Left lung (tissue), 10 donors: ENCODE data around the gene TBC1D9. TPM values are rescaled to one million over a fixed set of nuclear protein-coding genes. Genes with fewer than 3 reads are reported as not detected.

ENCODE experiments used
- ATAC-seq: fragments of 200-7000 bp; cut with Tn5 transposase; one replicate; pipeline ENCODE4 v1.9.1; 2020; ENCODE audit warnings: moderate library complexity
- DNase-seq, 4 donors: peaks; one replicate each; pipeline ENCODE4 v3.0.0-alpha.2; 2013 to 2020
- H3K27ac ChIP-seq, 2 donors: fragments of 200-600 bp; sonication (generic) in 1 of 2; one replicate each; pipeline versions ENCODE4 v1.5.0 to v1.8.0; 2020 to 2021
- H3K27me3 ChIP-seq, 2 donors: fragments of 200-600 bp; sonication (generic) in 1 of 2; one replicate each; pipeline versions ENCODE4 v1.5.0 to v1.8.0; 2020 to 2021
- H3K36me3 ChIP-seq, 2 donors: fragments of 200-600 bp; sonication (generic) in 1 of 2; one replicate each; pipeline versions ENCODE4 v1.5.0 to v1.8.0; 2020 to 2021
- H3K4me1 ChIP-seq, 2 donors: fragments of 200-600 bp; one replicate each; pipeline ENCODE4 v1.8.0; 2021
- H3K4me3 ChIP-seq, 2 donors: fragments of 200-600 bp; sonication (generic) in 1 of 2; one replicate each; pipeline versions ENCODE4 v1.5.0 to v1.8.0; 2020 to 2021; ENCODE audit warnings: mild to moderate bottlenecking in 1 of 2
- H3K9me3 ChIP-seq, 2 donors: fragments of 200-600 bp; sonication (generic) in 1 of 2; one replicate each; pipeline versions ENCODE4 v1.5.0 to v1.8.0; 2020 to 2021
- intact Hi-C, 2 donors: fragments of 100-400 bp; cut with DNase I; formaldehyde crosslinking; loops; one replicate each; pipeline versions ENCODE4 v1.11.2 to v1.14.2; 2022
- polyA plus RNA-seq, 6 donors: library from polyadenylated mRNA; unstranded; fragments of 120-200 nt; gene quantifications; one replicate each; pipeline ENCODE4 v1.2.1, GENCODE V29; 2013; ENCODE audit not compliant: insufficient read length in 6 of 6
- total RNA-seq, 2 donors: library from RNA; stranded (reverse); fragmentation: NEBNext Ultra II Directional; extraction: Animal tissue kit (Norgen Biotek cat#: 25700); gene quantifications; one replicate each; pipeline ENCODE4 v1.2.1, GENCODE V29; 2021
- TF ChIP-seq, protein P1 (sequence below), 2 donors: fragments of 200-600 bp; sonication (generic) in 1 of 2; IDR thresholded peaks; one replicate each; pipeline versions ENCODE4 v1.5.0 to v1.8.0; 2021; ENCODE audit warnings: antibody characterized with exemption in 2 of 2
- donor health status: DM: no; HTN: yes; CAD: no.
- donor health status: DM: no; HTN: no; CAD: no.

TBC1D9 gene
- total and polyA plus RNA-seq, 8 donors: 27.7 to 35.7 (median 32.3) TPM

DNA sequence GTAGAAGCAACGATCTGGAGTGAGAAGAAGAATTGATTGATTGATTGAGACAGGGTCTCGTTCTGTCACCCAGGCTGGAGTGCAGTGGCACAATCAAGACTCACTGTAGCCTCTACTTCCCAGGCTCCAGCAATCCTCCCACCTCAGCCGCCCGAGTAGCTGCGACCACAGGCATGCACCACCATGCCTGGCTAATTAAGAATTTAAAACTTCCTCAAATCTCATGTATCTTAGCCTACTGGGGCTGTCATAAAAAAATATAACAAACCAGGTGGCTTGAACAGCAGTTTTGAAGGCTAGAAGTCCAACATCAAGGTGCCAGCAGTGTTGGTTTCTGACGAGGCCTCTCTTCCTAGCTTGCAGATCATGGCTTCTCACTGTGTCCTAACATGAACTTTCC is 18.3 kb upstream of the TBC1D9 start:
- H3K27ac ChIP-seq: no peak overlapping the region
- DNase-seq (no peak), ATAC-seq (no peak)
- H3K4me3 ChIP-seq: no peak overlapping the region
- H3K36me3 ChIP-seq: no peaks in the 10 kb centered on the region
- TF ChIP-seq, protein P1, sequence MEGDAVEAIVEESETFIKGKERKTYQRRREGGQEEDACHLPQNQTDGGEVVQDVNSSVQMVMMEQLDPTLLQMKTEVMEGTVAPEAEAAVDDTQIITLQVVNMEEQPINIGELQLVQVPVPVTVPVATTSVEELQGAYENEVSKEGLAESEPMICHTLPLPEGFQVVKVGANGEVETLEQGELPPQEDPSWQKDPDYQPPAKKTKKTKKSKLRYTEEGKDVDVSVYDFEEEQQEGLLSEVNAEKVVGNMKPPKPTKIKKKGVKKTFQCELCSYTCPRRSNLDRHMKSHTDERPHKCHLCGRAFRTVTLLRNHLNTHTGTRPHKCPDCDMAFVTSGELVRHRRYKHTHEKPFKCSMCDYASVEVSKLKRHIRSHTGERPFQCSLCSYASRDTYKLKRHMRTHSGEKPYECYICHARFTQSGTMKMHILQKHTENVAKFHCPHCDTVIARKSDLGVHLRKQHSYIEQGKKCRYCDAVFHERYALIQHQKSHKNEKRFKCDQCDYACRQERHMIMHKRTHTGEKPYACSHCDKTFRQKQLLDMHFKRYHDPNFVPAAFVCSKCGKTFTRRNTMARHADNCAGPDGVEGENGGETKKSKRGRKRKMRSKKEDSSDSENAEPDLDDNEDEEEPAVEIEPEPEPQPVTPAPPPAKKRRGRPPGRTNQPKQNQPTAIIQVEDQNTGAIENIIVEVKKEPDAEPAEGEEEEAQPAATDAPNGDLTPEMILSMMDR (IDR thresholded peaks at IDR 0.05): no peak
- H3K4me1 ChIP-seq: no peaks in the 10 kb centered on the region
- no peaks in the 10 kb centered on the region for H3K27me3 ChIP-seq
- intact Hi-C loops: no loop called here
- peaks cover 0 to 3% of the 10 kb centered on the region in 2 donors for H3K9me3 ChIP-seq

- TF ChIP-seq, protein P1 (IDR thresholded peaks at IDR 0.05): no peak
- intact Hi-C loops: no loop called here
- ATAC-seq (no peak), DNase-seq (no peak)
- H3K9me3 ChIP-seq: peaks cover 0 to 3% of the 10 kb centered on the region in 2 donors
- no peaks in the 10 kb centered on the region for H3K36me3 ChIP-seq
- no peak overlapping the region for H3K4me3 ChIP-seq
- H3K27me3 ChIP-seq: no peaks in the 10 kb centered on the region
- no peak overlapping the region for H3K27ac ChIP-seq
- H3K4me1 ChIP-seq: no peaks in the 10 kb centered on the region
Measured at GRCh38 chr4:140769209-140769608, 13.0 kb upstream of the TBC1D9 start.

- Histone ChIP-seq H3K27me3 (no peaks in the 10 kb centered on the region), H3K27ac (no peak overlapping the region), H3K4me1 (no peaks in the 10 kb centered on the region), H3K36me3 (no peaks in the 10 kb centered on the region), H3K4me3 (no peak overlapping the region), H3K9me3 (no peaks in the 10 kb centered on the region)
- ATAC-seq (peak; percentile 82), DNase-seq (no peak)
- TF ChIP-seq, protein P1 (IDR thresholded peaks at IDR 0.05): no peak
- intact Hi-C loops: no loop called here
Measured at GRCh38 chr4:140764785-140765392, 8.7 kb upstream of the TBC1D9 start.

- Histone ChIP-seq H3K36me3 (no peaks in the 10 kb centered on the region), H3K9me3 (no peaks in the 10 kb centered on the region), H3K27me3 (peaks cover 0 to 6% of the 10 kb centered on the region in 2 donors), H3K4me3 (no peak overlapping the region), H3K27ac (no peak overlapping the region), H3K4me1 (peaks cover 0 to 6% of the 10 kb centered on the region in 2 donors)
- no peak for DNase-seq
- ATAC-seq: no peak
- intact Hi-C loops: no loop called here
- TF ChIP-seq, protein P1 (IDR thresholded peaks at IDR 0.05): no peak
Measured at GRCh38 chr4:140762202-140762601, 6.0 kb upstream of the TBC1D9 start.

GRCh38 chr4:140757232-140757630 is 1.0 kb upstream of the TBC1D9 start:
- no peaks in the 10 kb centered on the region for H3K36me3 ChIP-seq
- H3K4me3 ChIP-seq: peak overlapping the region; percentile 73 to 82
- DNase-seq (no peak), ATAC-seq (no peak)
- H3K27me3 ChIP-seq: peaks cover 0 to 32% of the 10 kb centered on the region in 2 donors
- peak overlapping the region; percentile 99 to 100 for H3K27ac ChIP-seq
- H3K9me3 ChIP-seq: no peaks in the 10 kb centered on the region
- TF ChIP-seq, protein P1 (IDR thresholded peaks at IDR 0.05): no peak
- intact Hi-C loops: no loop called here
- peaks cover 7 to 22% of the 10 kb centered on the region in 2 donors for H3K4me1 ChIP-seq
